HEK293 (cell line): Measurements from ENCODE around the gene CASP8.
A peak's percentile ranks its signal among the peaks of the same experiment; 100 is the strongest.

Source experiments
- GLI2 ChIP-seq: fragments of 450-650 bp; formaldehyde crosslinking; IDR thresholded peaks from 2 replicates; pipeline ENCODE4; 2017; ENCODE audit warnings: missing biosample characterization, missing genetic modification characterization, low read depth, borderline replicate concordance
- MYNN ChIP-seq: fragments of 450-650 bp; formaldehyde crosslinking; IDR thresholded peaks from 2 replicates; pipeline ENCODE4 v1.5.1; 2016; ENCODE audit warnings: missing biosample characterization, missing genetic modification characterization, borderline replicate concordance
- OSR2 ChIP-seq: fragments of 450-650 bp; formaldehyde crosslinking; IDR thresholded peaks from 2 replicates; pipeline ENCODE4 v1.5.1; 2016; ENCODE audit warnings: missing biosample characterization, missing genetic modification characterization
- OVOL3 ChIP-seq: fragments of 450-650 bp; formaldehyde crosslinking; IDR thresholded peaks from 2 replicates; pipeline ENCODE4 v1.5.1; 2016; ENCODE audit warnings: missing biosample characterization, missing genetic modification characterization
- PRDM1 ChIP-seq: fragments of 450-650 bp; formaldehyde crosslinking; IDR thresholded peaks from 2 replicates; pipeline ENCODE4; 2016; ENCODE audit warnings: missing biosample characterization, missing genetic modification characterization
- SETDB1 ChIP-seq: IDR thresholded peaks from one replicate; pipeline ENCODE4 v1.6.1; 2017; ENCODE audit warnings: mild to moderate bottlenecking, low read length, moderate library complexity, mixed read lengths; ENCODE audit not compliant: insufficient read length
- SP2 ChIP-seq: fragments of 450-650 bp; formaldehyde crosslinking; IDR thresholded peaks from 2 replicates; pipeline ENCODE4 v1.5.1; 2016; ENCODE audit warnings: missing biosample characterization, missing genetic modification characterization
- WT1 ChIP-seq: fragments of 450-650 bp; formaldehyde crosslinking; IDR thresholded peaks from 2 replicates; pipeline ENCODE4 v1.5.1; 2016; ENCODE audit warnings: missing biosample characterization, missing genetic modification characterization
- YY1 ChIP-seq: fragments of 450-650 bp; formaldehyde crosslinking; IDR thresholded peaks from 2 replicates; pipeline ENCODE4 v1.5.1; 2018; ENCODE audit warnings: missing biosample characterization, missing genetic modification characterization
- ZBTB20 ChIP-seq: fragments of 450-650 bp; formaldehyde crosslinking; IDR thresholded peaks from 2 replicates; pipeline ENCODE4 v1.5.1; 2016; ENCODE audit warnings: missing biosample characterization, missing genetic modification characterization
- ZBTB8A ChIP-seq: fragments of 450-650 bp; formaldehyde crosslinking; IDR thresholded peaks from 2 replicates; pipeline ENCODE4 v1.5.1; 2016; ENCODE audit warnings: missing biosample characterization, missing genetic modification characterization
- ZFP37 ChIP-seq: fragments of 450-650 bp; formaldehyde crosslinking; IDR thresholded peaks from 2 replicates; pipeline ENCODE4 v1.5.1; 2016; ENCODE audit warnings: missing biosample characterization, missing genetic modification characterization
- ZFP41 ChIP-seq: fragments of 450-650 bp; formaldehyde crosslinking; IDR thresholded peaks from 2 replicates; pipeline ENCODE4 v1.5.1; 2016; ENCODE audit warnings: missing biosample characterization, missing genetic modification characterization, borderline replicate concordance
- ZNF121 ChIP-seq: fragments of 450-650 bp; formaldehyde crosslinking; IDR thresholded peaks from 2 replicates; pipeline ENCODE4 v1.5.1; 2016; ENCODE audit warnings: missing biosample characterization, missing genetic modification characterization
- ZNF169 ChIP-seq: fragments of 450-650 bp; formaldehyde crosslinking; IDR thresholded peaks from 2 replicates; pipeline ENCODE4 v1.5.1; 2016; ENCODE audit warnings: missing biosample characterization, missing genetic modification characterization
- ZNF19 ChIP-seq: fragments of 450-650 bp; formaldehyde crosslinking; IDR thresholded peaks from 2 replicates; pipeline ENCODE4; 2016; ENCODE audit warnings: missing biosample characterization, missing genetic modification characterization, low read depth
- ZNF221 ChIP-seq: fragments of 450-650 bp; formaldehyde crosslinking; IDR thresholded peaks from 2 replicates; pipeline ENCODE4 v1.5.1; 2017; ENCODE audit warnings: missing biosample characterization, missing genetic modification characterization, borderline replicate concordance
- ZNF23 ChIP-seq: fragments of 450-650 bp; formaldehyde crosslinking; IDR thresholded peaks from 2 replicates; pipeline ENCODE4 v1.5.1; 2016; ENCODE audit warnings: missing biosample characterization, missing genetic modification characterization, borderline replicate concordance
- ZNF239 ChIP-seq: fragments of 450-650 bp; formaldehyde crosslinking; IDR thresholded peaks from 2 replicates; pipeline ENCODE4 v1.5.1; 2016; ENCODE audit warnings: missing biosample characterization, missing genetic modification characterization
- ZNF335 ChIP-seq: fragments of 450-650 bp; formaldehyde crosslinking; conservative IDR thresholded peaks from 2 replicates; pipeline ENCODE4 v1.5.1; 2016; ENCODE audit warnings: missing biosample characterization, missing genetic modification characterization
- ZNF391 ChIP-seq: fragments of 450-650 bp; formaldehyde crosslinking; IDR thresholded peaks from 2 replicates; pipeline ENCODE4 v1.5.1; 2016; ENCODE audit warnings: low read depth, missing biosample characterization, missing genetic modification characterization, borderline replicate concordance
- ZNF426 ChIP-seq: fragments of 450-650 bp; formaldehyde crosslinking; IDR thresholded peaks from 2 replicates; pipeline ENCODE4 v1.5.1; 2017; ENCODE audit warnings: missing biosample characterization, missing genetic modification characterization, mild to moderate bottlenecking, inconsistent platforms, moderate library complexity
- ZNF473 ChIP-seq: fragments of 450-650 bp; formaldehyde crosslinking; IDR thresholded peaks from 2 replicates; pipeline ENCODE4 v1.5.1; 2017; ENCODE audit warnings: missing biosample characterization, missing genetic modification characterization
- ZNF514 ChIP-seq: fragments of 450-650 bp; formaldehyde crosslinking; IDR thresholded peaks from 2 replicates; pipeline ENCODE4 v1.5.1; 2016; ENCODE audit warnings: missing biosample characterization, missing genetic modification characterization
- ZNF529 ChIP-seq: fragments of 450-650 bp; formaldehyde crosslinking; IDR thresholded peaks from 2 replicates; pipeline ENCODE4 v1.5.1; 2017; ENCODE audit warnings: missing genetic modification characterization, missing biosample characterization; ENCODE audit not compliant: insufficient replicate concordance
- ZNF544 ChIP-seq: fragments of 450-650 bp; formaldehyde crosslinking; IDR thresholded peaks from 2 replicates; pipeline ENCODE4 v1.5.0; 2017; ENCODE audit warnings: missing biosample characterization, missing genetic modification characterization
- ZNF549 ChIP-seq: fragments of 450-650 bp; IDR thresholded peaks from 2 replicates; pipeline ENCODE4 v1.5.1; 2018; ENCODE audit warnings: missing biosample characterization, missing genetic modification characterization, mild to moderate bottlenecking, inconsistent platforms, moderate library complexity
- ZNF585B ChIP-seq: fragments of 450-650 bp; formaldehyde crosslinking; IDR thresholded peaks from 2 replicates; pipeline ENCODE4 v1.5.1; 2016; ENCODE audit warnings: missing biosample characterization, missing genetic modification characterization
- ZNF626 ChIP-seq: fragments of 450-650 bp; sonication (Bioruptor Pico); formaldehyde crosslinking; IDR thresholded peaks from 2 replicates; pipeline ENCODE4 v1.5.1; 2018; ENCODE audit warnings: missing biosample characterization, missing genetic modification characterization, inconsistent platforms
- ZNF629 ChIP-seq: fragments of 450-650 bp; formaldehyde crosslinking; IDR thresholded peaks from 2 replicates; pipeline ENCODE4 v1.5.1; 2017; ENCODE audit warnings: missing biosample characterization, missing genetic modification characterization
- ZNF785 ChIP-seq: fragments of 450-650 bp; formaldehyde crosslinking; IDR thresholded peaks from 2 replicates; pipeline ENCODE4 v1.5.1; 2016; ENCODE audit warnings: missing biosample characterization, missing genetic modification characterization
- TF ChIP-seq, protein P1 (sequence below): fragments of 450-650 bp; formaldehyde crosslinking; IDR thresholded peaks from 2 replicates; pipeline ENCODE4 v1.5.1; 2016; ENCODE audit warnings: missing biosample characterization, missing genetic modification characterization
- TF ChIP-seq, protein P2 (sequence below): fragments of 450-650 bp; formaldehyde crosslinking; IDR thresholded peaks from 2 replicates; pipeline ENCODE4 v1.5.1; 2016; ENCODE audit warnings: missing biosample characterization, missing genetic modification characterization
- TF ChIP-seq, protein P3 (sequence below): fragments of 450-650 bp; formaldehyde crosslinking; IDR thresholded peaks from 2 replicates; pipeline ENCODE4 v1.5.1; 2017; ENCODE audit warnings: missing biosample characterization, missing genetic modification characterization
- TF ChIP-seq, protein P4 (sequence below): fragments of 450-650 bp; IDR thresholded peaks from 2 replicates; pipeline ENCODE4 v1.5.1; 2018; ENCODE audit warnings: missing biosample characterization, mild to moderate bottlenecking, missing genetic modification characterization

The CASP8 gene

DNA sequence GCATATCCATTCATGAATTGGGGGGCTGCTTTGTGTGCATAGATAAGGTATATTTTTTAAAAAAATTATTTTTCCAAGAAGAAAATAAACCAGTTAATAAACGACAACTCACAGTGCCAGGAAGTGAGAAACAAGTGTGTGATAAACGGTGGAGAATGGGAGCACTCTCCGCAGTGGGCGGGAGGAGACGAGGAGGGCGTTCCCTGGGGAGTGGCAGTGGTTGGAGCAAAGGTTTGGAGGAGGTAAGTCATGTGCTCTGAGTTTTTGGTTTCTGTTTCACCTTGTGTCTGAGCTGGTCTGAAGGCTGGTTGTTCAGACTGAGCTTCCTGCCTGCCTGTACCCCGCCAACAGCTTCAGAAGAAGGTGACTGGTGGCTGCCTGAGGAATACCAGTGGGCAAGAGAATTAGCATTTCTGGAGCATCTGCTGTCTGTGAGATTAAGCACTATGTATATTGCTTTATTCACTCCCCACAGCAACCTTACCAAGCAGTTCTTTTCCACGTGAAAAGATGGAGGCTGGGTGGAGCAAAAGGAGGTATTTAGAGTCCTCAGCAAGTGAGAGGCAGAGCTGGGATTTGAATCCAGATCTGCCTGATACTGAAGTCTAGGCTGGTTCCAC is 27.0 kb upstream of the CASP8 start (continued):
- TF ChIP-seq MYNN (tag by site-specific recombination): no peak
- no peak for TF ChIP-seq GLI2 (tag by site-specific recombination)
- no peak for TF ChIP-seq ZFP41 (tag by site-specific recombination)
- no peak for TF ChIP-seq ZNF19 (tag by site-specific recombination)
- TF ChIP-seq SETDB1: no peak
- TF ChIP-seq ZNF626 (tag by site-specific recombination): no peak
- no peak for TF ChIP-seq ZNF529
- no peak for TF ChIP-seq WT1
- no peak for TF ChIP-seq ZNF391
- TF ChIP-seq OVOL3 (tag by site-specific recombination): no peak
- TF ChIP-seq ZNF221 (tag by site-specific recombination): no peak
- TF ChIP-seq ZBTB20 (tag by site-specific recombination): peak; percentile 9; the same call in 1 of the 2 replicates
- no peak for TF ChIP-seq YY1 (tag by site-specific recombination)
- no peak for TF ChIP-seq ZNF121 (tag by site-specific recombination)
- TF ChIP-seq ZFP37 (tag by site-specific recombination): no peak
- TF ChIP-seq, protein P1, sequence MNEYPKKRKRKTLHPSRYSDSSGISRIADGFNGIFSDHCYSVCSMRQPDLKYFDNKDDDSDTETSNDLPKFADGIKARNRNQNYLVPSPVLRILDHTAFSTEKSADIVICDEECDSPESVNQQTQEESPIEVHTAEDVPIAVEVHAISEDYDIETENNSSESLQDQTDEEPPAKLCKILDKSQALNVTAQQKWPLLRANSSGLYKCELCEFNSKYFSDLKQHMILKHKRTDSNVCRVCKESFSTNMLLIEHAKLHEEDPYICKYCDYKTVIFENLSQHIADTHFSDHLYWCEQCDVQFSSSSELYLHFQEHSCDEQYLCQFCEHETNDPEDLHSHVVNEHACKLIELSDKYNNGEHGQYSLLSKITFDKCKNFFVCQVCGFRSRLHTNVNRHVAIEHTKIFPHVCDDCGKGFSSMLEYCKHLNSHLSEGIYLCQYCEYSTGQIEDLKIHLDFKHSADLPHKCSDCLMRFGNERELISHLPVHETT (tag by site-specific recombination): no peak
- no peak for TF ChIP-seq ZNF514
- no peak for TF ChIP-seq ZNF544 (tag by site-specific recombination)
- TF ChIP-seq ZNF426 (tag by site-specific recombination): no peak
- TF ChIP-seq PRDM1 (tag by site-specific recombination): peak; percentile 73
- no peak for TF ChIP-seq ZNF473
- no peak for TF ChIP-seq ZNF169 (tag by site-specific recombination)
- no peak for TF ChIP-seq ZNF549 (tag by site-specific recombination)
- TF ChIP-seq SP2 (tag by site-specific recombination): peak; percentile 73
- peak; percentile 89 for TF ChIP-seq ZNF335 (tag by site-specific recombination)
- TF ChIP-seq, protein P2, sequence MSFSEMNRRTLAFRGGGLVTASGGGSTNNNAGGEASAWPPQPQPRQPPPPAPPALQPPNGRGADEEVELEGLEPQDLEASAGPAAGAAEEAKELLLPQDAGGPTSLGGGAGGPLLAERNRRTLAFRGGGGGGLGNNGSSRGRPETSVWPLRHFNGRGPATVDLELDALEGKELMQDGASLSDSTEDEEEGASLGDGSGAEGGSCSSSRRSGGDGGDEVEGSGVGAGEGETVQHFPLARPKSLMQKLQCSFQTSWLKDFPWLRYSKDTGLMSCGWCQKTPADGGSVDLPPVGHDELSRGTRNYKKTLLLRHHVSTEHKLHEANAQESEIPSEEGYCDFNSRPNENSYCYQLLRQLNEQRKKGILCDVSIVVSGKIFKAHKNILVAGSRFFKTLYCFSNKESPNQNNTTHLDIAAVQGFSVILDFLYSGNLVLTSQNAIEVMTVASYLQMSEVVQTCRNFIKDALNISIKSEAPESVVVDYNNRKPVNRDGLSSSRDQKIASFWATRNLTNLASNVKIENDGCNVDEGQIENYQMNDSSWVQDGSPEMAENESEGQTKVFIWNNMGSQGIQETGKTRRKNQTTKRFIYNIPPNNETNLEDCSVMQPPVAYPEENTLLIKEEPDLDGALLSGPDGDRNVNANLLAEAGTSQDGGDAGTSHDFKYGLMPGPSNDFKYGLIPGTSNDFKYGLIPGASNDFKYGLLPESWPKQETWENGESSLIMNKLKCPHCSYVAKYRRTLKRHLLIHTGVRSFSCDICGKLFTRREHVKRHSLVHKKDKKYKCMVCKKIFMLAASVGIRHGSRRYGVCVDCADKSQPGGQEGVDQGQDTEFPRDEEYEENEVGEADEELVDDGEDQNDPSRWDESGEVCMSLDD (tag by site-specific recombination): no peak
- TF ChIP-seq, protein P3, sequence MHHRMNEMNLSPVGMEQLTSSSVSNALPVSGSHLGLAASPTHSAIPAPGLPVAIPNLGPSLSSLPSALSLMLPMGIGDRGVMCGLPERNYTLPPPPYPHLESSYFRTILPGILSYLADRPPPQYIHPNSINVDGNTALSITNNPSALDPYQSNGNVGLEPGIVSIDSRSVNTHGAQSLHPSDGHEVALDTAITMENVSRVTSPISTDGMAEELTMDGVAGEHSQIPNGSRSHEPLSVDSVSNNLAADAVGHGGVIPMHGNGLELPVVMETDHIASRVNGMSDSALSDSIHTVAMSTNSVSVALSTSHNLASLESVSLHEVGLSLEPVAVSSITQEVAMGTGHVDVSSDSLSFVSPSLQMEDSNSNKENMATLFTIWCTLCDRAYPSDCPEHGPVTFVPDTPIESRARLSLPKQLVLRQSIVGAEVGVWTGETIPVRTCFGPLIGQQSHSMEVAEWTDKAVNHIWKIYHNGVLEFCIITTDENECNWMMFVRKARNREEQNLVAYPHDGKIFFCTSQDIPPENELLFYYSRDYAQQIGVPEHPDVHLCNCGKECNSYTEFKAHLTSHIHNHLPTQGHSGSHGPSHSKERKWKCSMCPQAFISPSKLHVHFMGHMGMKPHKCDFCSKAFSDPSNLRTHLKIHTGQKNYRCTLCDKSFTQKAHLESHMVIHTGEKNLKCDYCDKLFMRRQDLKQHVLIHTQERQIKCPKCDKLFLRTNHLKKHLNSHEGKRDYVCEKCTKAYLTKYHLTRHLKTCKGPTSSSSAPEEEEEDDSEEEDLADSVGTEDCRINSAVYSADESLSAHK (tag by site-specific recombination): no peak
- TF ChIP-seq ZBTB8A (tag by site-specific recombination): no peak
- TF ChIP-seq ZNF23 (tag by site-specific recombination): no peak
- TF ChIP-seq, protein P4, sequence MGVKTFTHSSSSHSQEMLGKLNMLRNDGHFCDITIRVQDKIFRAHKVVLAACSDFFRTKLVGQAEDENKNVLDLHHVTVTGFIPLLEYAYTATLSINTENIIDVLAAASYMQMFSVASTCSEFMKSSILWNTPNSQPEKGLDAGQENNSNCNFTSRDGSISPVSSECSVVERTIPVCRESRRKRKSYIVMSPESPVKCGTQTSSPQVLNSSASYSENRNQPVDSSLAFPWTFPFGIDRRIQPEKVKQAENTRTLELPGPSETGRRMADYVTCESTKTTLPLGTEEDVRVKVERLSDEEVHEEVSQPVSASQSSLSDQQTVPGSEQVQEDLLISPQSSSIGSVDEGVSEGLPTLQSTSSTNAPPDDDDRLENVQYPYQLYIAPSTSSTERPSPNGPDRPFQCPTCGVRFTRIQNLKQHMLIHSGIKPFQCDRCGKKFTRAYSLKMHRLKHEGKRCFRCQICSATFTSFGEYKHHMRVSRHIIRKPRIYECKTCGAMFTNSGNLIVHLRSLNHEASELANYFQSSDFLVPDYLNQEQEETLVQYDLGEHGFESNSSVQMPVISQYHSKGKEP (tag by site-specific recombination): no peak
- TF ChIP-seq ZNF629 (tag by site-specific recombination): no peak
- TF ChIP-seq OSR2 (tag by site-specific recombination): no peak
- TF ChIP-seq ZNF239 (tag by site-specific recombination): no peak
- TF ChIP-seq ZNF585B: no peak
- TF ChIP-seq ZNF785 (tag by site-specific recombination): no peak
